Fibroblast of skin of abdomen (primary cell): ENCODE measurements around the gene CHST2.
A peak's percentile ranks its signal among the peaks of the same experiment; 100 is the strongest.

Experiments
- DNase-seq: peaks from one replicate; pipeline ENCODE4 v3.0.0-alpha.2; 2013

Gene CHST2

DNA sequence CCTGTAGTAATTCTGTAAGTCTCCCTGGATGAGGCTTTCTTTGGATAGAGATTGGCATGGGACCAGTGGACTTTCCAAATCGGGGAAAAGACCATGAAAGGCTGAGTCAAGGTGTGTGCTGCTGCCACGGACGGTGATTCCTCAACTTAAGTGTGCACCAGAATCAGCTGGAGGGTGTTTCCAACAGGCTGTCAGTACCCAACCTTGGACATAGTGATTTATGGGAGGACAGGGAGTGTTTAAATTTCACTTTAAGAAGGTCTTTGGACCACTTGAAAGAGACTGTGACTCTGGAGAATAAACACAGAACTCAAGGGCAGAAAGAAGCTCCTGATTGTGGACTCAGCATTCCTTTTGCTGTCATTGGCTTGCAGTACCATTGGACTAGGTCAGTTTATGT is 20.4 kb upstream of the CHST2 start:
- no peak for DNase-seq

DNA sequence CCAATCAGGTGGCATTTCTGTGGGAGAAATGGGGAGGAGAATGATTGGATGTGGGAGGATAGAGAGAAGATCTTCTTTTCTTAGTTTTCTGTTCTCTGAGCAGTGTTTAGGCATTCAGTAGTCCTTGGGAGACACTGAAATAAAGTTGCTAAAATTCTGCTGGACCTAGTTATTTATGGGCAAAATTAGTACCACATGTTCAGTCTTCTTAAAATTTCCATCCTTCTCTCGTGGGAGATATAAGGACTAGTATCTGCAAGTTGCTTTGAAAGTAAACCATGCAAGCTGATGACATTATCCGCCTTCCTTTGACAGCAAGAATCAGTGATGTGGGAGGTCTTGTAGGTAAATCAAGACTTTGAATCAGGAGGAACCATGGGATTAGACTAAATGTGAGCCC is 19.9 kb upstream of the CHST2 start:
- DNase-seq = no peak

DNA sequence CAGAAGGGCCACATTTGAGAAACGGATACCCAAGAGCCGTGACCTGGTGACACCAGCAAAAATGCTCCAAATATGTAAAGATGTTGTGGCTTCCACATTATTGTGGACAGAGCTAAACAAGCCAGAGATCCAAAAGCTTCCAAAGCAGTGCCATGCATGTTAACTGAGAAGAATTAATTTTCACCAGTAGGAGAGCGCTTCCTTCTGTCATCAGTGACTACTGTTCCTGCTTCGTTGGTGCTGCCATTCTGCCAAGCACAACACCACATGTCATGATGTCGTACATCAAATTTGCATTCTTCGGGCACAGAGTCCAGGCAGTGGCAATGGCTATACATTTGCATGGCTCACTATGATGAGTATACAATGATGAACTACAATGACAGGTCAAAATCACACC is 19.1 kb upstream of the CHST2 start:
- no peak for DNase-seq

DNA sequence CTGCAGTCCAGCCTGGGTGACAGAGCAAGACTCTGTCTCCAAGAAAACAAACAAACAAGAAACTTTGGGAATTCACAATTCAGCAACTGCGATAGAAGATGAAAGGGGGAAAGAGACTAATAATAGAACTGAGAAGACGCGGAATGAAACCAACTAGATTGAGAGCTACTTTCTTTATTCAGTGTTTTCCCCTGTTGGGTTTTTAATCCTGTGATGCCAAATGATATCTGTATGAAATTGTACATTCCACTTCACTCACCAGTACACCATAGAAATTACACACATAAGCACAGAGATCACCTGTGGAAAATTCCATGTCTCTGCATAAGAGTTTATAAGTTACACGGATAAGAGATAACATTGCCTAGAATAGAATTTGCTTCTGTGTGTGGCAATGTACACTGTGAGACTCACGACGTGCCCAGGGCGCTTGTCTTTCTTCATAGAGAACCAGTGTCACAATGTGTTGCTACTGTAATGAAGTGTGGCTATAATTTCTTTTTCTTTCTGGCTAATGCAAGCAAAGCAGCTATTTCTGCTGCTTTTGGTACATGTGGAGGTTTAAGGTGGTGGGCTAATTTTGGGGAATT is 17.7 kb upstream of the CHST2 start:
- DNase-seq = no peak

DNA sequence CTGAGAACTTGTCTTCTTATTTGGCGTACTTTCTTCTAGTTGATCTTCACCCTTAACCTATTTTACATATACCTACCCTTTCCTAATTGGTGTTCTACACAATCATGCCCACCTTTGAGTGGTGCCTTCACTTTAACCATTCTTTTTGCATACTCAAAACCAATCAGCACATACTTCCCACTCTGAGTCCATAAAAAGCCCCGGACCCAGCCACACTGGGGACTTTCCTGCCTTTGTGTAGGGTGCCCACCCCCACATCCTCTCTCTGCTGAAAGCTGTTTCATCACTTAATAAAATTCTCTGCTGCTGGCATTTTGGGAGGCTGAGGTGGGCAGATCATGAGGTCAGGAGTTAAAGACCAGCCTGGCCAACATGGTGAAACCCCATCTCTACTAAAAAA is 15.9 kb upstream of the CHST2 start:
- no peak for DNase-seq

DNA sequence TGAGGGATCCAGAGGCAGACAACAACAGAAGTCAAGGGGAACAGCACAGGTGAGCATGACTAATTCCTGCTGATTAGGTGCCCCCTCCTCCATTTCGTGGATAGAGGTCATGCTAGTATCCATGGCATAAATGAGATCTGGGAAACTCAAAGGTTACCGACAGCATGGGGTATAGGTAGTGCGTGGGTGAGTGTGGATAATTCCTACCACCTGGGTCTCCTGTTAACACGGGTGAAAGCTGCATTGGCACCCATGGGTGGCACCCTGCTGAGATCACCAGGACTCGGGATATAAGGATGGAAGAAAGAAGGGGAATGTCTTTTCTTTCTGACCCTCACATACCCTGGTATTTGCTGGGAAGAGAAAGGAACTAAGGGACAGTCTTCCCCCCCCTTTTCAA is 14.4 kb upstream of the CHST2 start:
- no peak for DNase-seq

DNA sequence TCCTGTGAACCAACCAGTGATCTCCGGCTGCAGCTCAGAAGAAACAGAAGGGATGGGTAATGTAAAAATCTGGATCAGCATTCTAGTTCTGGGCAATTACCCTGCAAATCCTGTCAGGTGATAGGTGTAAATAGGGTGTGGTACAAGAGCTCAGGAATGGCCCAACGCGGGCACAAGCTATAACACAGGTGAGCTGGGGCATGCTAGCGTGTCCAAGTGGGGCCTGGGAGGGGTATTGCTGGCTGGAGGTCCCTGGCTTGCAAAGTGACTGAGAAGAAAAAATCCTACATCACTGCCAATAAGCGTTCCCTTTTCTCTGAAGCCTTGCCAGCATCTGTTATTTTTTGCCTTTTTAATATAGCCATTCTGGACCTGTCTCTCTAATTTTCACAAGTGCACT is 9.7 kb upstream of the CHST2 start:
- DNase-seq = no peak

DNA sequence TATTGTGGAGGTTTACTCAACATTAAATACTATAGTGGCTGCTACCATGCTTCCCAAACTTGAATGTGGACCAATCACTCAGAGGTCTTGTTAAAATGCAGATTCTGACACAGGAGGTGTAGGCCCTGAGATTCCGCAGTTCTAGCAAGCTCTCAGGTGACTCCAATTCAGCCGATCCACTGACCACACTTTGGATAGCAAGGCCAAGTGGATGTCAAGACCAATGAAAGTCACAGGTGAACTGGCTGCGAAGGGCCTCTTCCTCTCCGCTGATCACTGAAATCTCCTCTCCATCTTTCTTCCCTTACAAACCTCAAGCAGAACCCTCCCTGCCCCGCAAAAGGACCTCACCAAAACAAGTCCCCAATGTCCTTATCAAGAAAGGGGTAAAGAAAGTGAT is 9.2 kb upstream of the CHST2 start:
- no peak for DNase-seq

DNA sequence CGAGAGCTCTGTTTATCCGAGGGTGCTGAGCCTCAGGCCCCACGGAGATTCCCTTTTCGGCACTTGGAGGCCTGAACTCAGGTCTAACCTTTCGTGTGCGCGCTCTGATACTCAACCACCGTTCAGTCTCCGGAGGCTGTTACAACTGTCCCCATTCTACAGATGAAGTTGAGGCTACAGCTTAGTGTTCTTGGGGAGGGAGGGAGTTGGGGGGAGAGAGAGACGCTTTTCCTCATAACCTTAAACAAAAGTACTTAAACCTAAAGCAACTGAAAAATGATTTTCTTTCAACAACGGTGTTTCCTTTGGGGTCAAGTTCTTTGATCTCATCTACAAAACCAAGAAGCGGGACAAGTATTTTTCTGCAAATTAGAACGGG is 952 bp upstream of the CHST2 start:
- no peak for DNase-seq

DNA sequence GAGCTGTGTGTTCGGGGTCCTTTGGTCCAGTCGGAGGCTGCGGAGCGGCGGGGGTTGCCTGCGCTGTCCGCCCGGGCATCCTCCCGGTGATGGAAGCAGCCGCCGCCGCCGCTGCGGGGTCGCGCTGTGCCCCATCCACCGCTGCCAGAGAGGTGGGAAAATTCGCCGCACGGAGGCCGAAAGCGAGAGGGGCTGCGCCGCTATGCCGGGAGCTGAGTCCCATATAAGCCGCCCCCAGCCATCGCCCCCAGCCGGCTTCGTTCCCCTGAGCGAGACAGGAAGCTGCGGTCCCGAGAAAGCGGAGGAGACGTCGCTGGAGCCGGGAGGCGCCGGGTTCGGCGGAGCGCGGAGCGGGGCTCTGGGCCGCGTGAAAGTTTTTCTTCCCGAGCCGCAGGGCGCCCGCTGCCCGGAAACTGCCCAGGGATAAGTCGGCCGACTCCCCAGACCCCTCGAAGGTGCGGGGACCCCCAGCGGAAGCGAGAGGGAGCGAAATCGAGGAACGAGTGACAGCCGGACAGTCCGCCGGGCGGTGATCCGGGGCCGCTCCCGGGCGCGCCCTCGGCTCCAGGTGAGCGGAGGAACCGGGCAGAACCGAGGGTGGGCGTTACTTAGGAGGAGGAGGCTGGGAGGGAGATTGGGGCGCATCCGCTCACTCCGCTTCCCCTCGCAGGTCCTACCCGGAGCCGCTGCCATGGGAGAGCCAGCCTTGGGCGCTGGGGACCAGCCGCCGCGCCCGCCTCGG is 574 bp downstream of the CHST2 start:
- peak; percentile 24 for DNase-seq

DNA sequence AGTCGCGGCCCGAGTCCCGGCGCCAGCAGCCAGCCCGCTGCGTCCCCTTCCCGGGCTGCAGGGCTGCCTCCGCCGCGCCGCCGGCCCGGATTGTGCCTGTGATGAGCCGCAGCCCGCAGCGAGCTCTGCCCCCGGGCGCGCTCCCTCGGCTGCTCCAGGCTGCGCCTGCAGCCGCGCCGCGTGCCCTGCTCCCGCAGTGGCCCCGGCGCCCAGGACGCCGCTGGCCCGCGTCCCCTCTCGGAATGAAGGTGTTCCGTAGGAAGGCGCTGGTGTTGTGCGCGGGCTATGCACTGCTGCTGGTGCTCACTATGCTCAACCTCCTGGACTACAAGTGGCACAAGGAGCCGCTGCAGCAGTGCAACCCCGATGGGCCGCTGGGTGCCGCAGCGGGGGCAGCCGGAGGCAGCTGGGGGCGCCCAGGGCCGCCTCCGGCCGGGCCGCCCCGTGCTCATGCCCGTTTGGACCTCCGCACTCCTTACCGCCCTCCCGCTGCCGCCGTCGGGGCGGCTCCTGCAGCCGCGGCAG is 1.2 kb downstream of the CHST2 start:
- peak; percentile 32 for DNase-seq

DNA sequence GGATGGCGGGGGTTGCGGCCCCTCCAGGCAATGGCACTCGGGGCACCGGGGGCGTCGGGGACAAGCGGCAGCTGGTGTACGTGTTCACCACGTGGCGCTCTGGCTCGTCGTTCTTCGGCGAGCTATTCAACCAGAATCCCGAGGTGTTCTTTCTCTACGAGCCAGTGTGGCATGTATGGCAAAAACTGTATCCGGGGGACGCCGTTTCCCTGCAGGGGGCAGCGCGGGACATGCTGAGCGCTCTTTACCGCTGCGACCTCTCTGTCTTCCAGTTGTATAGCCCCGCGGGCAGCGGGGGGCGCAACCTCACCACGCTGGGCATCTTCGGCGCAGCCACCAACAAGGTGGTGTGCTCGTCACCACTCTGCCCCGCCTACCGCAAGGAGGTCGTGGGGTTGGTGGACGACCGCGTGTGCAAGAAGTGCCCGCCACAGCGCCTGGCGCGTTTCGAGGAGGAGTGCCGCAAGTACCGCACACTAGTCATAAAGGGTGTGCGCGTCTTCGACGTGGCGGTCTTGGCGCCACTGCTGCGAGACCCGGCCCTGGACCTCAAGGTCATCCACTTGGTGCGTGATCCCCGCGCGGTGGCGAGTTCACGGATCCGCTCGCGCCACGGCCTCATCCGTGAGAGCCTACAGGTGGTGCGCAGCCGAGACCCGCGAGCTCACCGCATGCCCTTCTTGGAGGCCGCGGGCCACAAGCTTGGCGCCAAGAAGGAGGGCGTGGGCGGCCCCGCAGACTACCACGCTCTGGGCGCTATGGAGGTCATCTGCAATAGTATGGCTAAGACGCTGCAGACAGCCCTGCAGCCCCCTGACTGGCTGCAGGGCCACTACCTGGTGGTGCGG is 1.9 kb downstream of the CHST2 start:
- DNase-seq = peak; percentile 74

DNA sequence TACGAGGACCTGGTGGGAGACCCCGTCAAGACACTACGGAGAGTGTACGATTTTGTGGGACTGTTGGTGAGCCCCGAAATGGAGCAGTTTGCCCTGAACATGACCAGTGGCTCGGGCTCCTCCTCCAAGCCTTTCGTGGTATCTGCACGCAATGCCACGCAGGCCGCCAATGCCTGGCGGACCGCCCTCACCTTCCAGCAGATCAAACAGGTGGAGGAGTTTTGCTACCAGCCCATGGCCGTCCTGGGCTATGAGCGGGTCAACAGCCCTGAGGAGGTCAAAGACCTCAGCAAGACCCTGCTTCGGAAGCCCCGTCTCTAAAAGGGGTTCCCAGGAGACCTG is 2.5 kb downstream of the CHST2 start:
- no peak for DNase-seq

DNA sequence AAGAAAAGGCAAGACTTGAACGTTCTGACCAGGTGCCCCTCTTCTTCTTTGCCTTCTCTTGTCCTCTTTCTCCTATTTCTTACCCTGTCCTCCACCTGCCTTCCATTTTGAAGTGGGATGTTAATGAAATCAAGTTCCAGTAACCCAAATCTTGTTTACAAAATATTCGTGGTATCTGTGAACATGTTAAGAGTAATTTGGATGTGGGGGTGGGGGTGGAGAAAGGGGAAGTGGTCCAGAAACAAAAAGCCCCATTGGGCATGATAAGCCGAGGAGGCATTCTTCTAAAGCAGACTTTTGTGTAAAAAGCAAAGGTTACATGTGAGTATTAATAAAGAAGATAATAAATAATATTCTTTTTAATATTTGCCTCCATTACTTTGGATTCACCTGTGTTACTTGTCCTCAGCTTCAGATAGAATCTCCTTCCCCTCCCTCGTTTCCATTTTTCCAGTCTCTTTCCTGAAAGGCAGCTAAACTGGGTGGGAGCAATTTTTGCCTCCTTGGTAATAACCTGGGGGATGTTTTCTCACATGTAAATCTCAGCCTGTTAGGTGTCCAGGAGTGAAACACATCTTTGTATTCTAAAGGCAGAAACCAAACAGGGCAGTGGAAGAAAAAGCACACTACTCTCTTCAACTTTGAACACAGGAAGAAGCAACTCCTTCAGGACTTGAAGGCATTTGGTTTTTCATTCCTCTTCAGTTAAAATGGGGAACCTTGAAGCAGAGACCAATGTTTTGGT is 3.2 kb downstream of the CHST2 start:
- no peak for DNase-seq

DNA sequence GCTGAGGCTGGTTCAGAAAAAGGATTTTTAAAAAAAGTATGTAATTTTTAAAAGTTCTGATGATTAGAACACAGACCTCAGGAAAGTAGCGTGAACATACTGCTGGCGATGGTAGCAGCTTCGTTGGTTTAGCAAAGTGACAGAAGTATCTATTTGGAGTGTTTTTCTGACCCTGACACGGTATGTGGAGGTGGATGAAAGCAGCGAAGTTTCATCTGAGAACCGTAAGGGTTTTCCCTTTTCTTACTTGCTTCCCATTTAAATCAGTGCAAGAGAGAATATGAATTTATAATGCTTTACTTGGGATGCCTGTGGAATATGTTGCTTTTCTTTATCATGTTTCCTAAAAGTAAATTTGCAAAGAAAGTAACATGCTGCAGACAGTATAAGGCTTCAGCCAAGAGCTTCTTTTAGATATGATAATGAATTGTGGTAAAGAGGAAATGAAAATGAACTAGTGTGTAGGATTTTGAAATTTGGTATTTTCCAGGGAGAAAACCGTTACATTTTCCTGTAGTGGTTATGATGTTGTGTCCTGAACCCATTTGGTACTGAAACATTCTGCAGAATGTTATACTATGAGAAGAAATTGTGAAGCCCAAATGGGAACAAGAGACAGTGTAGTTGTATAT is 3.9 kb downstream of the CHST2 start:
- DNase-seq = no peak

DNA sequence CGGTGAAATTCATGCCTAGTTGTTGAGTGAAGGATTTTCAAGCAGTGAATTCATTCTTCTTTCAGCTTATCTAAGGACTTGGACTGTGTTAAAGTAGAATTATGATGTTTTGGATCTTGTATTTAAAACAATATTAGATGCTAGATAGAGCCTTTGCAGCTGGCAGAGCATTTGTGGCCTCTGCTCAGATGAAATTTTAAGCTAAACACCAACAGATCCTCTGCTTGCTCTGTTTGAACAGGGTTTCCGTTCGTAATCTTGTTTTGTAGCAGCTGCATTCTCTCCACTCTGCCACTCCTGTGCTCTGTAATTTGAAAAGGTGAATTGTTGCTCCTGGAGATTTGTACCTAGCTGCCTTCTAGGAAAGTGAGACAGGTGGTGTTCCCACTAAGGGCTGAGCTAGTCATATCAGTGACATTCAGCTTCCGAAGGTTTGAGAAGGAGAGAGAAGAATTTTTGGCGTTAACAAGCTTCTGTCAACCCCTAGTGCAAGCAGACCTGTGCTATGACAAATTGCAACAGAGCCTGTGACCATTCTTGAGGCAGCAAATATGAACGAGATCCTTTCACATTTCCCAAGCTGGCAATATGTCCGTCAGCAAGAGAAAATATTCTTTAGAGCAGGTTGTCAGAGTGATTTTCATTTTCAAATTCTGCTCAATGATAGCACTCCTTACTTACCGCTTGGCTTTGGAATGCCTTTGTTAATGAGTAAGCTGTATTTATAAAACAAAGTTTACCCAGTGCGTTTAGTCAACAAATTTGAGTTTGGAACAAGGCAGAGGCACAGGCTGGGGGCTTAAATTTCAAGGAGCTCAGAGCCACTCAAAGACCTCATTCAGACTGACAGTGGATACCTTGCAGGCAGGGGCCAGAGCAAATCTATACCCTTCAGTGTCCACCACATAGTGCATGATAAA is 5.3 kb downstream of the CHST2 start:
- DNase-seq = no peak

DNA sequence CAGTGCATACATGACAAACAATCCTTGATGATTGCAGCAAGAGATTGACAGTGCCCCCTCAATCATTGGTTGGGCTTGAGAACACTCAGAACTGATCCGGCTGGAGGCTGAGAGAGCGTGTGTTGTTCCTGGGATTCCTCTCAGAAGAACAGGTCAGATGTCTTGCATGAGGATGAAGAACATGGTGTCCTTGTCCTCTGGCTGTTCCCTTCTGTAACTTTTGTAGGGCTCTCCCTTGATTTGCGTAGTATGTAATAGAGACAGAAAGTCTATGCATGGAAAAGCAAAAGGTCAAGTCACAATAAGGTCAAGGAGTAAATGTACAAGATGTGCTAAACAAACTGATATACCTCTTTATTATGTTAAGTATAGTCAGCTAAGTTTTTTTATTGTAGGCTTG is 8.2 kb downstream of the CHST2 start:
- no peak for DNase-seq

DNA sequence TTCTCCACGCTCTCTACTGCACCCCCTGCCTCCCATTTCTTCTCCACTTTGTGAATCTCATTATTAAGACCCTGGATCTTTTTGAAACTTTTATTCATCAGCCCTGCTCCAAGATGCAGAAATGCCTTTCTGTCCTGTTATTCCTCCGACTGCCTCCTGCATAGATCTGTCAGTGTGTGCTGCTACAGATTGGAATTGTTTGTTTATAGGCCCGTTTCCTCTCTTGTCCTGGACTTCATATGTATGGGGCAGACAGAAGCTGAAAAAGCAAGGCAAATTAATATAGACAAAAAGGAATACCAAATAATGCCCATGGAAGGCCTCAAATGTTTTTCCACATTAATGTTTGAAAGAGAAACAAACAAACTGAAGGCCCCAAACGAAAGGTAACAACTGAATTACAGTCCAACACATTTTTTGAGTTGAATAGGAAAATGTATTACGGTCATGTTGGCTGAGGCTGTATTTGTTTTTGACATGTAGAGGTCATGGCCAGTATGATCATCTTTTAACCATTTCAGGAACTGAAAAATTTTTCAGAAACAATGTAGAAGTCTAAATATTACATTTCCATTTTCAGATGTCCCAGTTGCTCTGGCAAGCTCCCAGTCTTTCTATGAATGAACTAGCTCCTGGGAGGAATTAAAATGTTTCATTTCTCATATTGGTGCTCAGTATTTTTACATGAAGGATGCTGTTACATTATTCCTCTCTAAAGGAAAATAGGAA is 8.8 kb downstream of the CHST2 start:
- DNase-seq = no peak

DNA sequence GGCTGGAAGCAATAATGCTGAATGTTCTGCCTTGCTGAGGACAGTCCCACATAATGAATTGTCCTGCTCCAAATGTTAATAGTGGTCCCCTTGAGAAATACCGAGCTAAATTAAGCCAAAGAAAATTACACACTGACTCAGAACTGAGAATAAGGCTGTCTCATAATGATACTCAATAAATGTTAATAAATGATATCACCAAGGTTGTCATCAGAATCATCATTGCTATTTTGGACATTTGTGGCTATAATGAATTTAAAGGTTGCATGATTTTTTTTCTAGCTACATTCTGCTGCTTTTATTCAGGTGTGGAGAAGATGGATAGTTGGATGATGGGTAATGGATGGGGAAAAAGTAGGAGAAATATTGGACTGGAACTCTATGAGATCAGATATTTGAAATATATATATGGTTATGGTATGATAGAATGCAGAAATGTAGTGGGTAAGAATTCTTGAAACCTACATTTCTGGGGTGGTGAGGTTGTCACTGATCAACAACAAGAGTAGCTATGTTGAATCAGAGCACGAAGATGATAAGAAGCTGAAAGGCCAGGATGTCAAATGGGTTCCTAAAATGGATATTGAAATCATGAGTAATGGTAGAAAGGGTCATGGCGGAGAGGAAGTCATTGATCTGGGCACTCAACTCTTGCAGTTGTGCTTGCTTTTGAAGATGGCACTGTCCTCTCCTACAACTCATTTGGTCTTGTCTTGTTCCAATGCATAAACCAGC is 12.8 kb downstream of the CHST2 start:
- DNase-seq = no peak

DNA sequence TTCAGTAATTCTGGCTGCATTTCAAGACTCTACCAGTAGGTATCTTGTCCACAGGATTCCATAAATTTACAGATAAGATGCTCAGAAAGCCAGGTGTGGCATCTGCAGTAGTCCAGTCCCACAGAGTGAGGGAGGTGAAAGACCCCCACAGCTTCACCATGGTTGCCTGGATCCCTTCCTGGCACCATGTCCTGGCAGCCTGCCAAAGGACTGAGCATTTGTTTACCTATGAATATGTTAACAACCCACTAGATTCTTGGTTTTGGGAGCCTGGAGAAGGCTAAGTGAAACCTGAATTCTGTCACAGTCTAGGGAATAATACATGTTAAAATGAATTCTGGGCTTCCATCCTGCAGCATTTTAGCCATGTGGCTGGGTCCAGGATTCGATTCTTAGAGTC is 14.9 kb downstream of the CHST2 start:
- DNase-seq = peak; percentile 9
